ENCODE measurements around the gene ZBTB8B. TPM values are rescaled to one million over a fixed set of nuclear protein-coding genes. Genes with fewer than 3 reads are reported as not detected.

The ZBTB8B gene
- total RNA-seq, 1 donor from 2014 or later, result 0.10 TPM

DNA sequence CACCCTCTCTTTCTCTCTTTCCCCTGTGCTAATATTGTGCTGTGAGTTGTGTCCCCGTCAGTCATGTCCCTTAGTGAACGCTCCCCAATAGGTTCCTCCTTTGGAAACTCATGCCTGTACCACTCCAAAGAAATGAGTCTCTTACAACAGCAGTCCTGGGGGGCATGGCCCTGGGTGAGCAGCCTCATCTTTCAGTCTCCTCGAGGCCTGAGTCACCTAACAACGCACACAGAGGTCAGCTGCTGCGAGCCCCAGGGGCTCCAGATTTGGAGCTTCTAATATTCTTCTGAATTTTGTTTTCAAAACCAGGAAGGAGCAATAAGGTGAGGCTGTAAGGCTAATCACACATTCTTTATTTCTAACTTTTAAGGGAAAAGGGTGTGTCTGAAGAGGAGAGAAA, 43.9 kb downstream of the ZBTB8B start:
- no peak for DNase-seq

DNA sequence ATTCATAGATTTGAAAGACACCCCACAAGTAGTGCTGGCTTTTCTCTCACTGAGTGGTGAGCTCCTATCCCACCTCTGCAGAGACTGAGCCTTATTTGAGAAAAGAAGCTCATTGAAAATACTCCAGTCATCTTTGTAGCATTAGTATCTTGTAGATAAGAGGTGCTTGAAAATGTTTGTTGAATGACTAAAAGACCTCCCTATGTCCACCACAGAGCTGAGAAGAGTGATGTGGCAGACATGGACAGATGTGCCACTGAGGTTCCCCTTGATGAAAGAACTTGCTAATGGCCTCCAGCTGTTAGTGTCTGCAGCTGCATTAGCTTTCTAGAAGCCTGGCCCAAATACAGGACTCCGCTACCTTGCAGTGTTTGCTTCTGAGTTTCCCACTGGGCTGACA, 45.1 kb downstream of the ZBTB8B start:
- DNase-seq, result no peak

Other genes with a start within 250 kb of the ZBTB8B start
- 11.5 TPM for gene TMEM234, start 242.7 kb upstream of the ZBTB8B start, total RNA-seq
- gene EIF3I, start 242.7 kb upstream of the ZBTB8B start, total RNA-seq, result 102 TPM
- gene FAM167B, start 217.8 kb upstream of the ZBTB8B start, total RNA-seq, result 1.3 TPM
- gene LCK, start 213.8 kb upstream of the ZBTB8B start, total RNA-seq, result 1.2 TPM
- 50.4 TPM for gene HDAC1, start 173.0 kb upstream of the ZBTB8B start, total RNA-seq
- 39.8 TPM for gene MARCKSL1, start 128.8 kb upstream of the ZBTB8B start, total RNA-seq
- gene FAM229A, start 102.6 kb upstream of the ZBTB8B start, total RNA-seq, result 1.2 TPM
- gene TSSK3, start 102.5 kb upstream of the ZBTB8B start, total RNA-seq, result 0.89 TPM
- gene BSDC1, start 70.6 kb upstream of the ZBTB8B start, total RNA-seq, result 49.8 TPM
- gene ZBTB8A, start 74.4 kb downstream of the ZBTB8B start, total RNA-seq, result 10.9 TPM
- 20.3 TPM for gene ZBTB8OS, start 185.5 kb downstream of the ZBTB8B start, total RNA-seq
- 109 TPM for gene RBBP4, start 186.1 kb downstream of the ZBTB8B start, total RNA-seq
- 9.3 TPM for gene SYNC, start 237.7 kb downstream of the ZBTB8B start, total RNA-seq